Measurements from ENCODE around the gene ZNF587. TPM values are rescaled to one million over a fixed set of nuclear protein-coding genes. Genes with fewer than 3 reads are reported as not detected.

The ZNF587 gene
- total and polyA plus RNA-seq, 2 of the 13 experiments (the other 11 are each of a cell fraction or from before 2014, with no cell fraction given): 8.7 to 17.5 TPM

- TF ChIP-seq AHDC1 (CRISPR knock-in tag; IDR thresholded peaks at IDR 0.05; ENCODE audit: borderline replicate concordance) (peak; percentile 37; the same call in 1 of the 2 replicates), ZBTB40 (IDR thresholded peaks at IDR 0.05) (peak; percentile 63), ZBTB40 (CRISPR knock-in tag; IDR thresholded peaks at IDR 0.05) (peak; percentile 57), ZNF350 (CRISPR knock-in tag; IDR thresholded peaks at IDR 0.05; ENCODE audit: borderline replicate concordance, low read depth) (peak; percentile 54; the same call in 1 of the 2 replicates), REL (CRISPR knock-in tag; conservative IDR thresholded peaks at IDR 0.05) (no peak), TCF7 (IDR thresholded peaks at IDR 0.05; ENCODE audit: low read depth) (no peak), MEIS2 (CRISPR knock-in tag; IDR thresholded peaks at IDR 0.05) (no peak), JDP2 (CRISPR knock-in tag; IDR thresholded peaks at IDR 0.05; ENCODE audit: borderline replicate concordance) (no peak), IRF2 (CRISPR knock-in tag; IDR thresholded peaks at IDR 0.05) (peak; percentile 58; the same call in 1 of the 2 replicates), BRD4 (CRISPR knock-in tag; IDR thresholded peaks at IDR 0.05) (no peak), RFX1 (IDR thresholded peaks at IDR 0.05) (no peak), SSRP1 (CRISPR knock-in tag; IDR thresholded peaks at IDR 0.05) (no peak), ZNF18 (CRISPR knock-in tag; IDR thresholded peaks at IDR 0.05; ENCODE audit: insufficient replicate concordance) (peak; percentile 16), ZNF124 (CRISPR knock-in tag; IDR thresholded peaks at IDR 0.05) (peak; percentile 70; the same call in 1 of the 2 replicates)
These were observed 30.0 kb upstream of the ZNF587 start (continued) for GRCh38 chr19:57819475-57820148.
